Measurements from ENCODE around the gene SLC51A. TPM values are rescaled to one million over a fixed set of nuclear protein-coding genes. Genes with fewer than 3 reads are reported as not detected.

Gene SLC51A
- total and polyA plus RNA-seq, 2 donors (not counting 1 experiment from before 2014, with no cell fraction given), result not detected

- Histone ChIP-seq H3K27ac (ENCODE audit: insufficient read depth, low read length) (no peak overlapping the region), H3K27me3 (ENCODE audit: control insufficient read depth, insufficient read depth, low read length) (no peaks in the 10 kb centered on the region), H3K79me2 (ENCODE audit: control insufficient read depth, insufficient read depth, low read length) (no peaks in the 10 kb centered on the region), H3K4me2 (ENCODE audit: extremely low read depth, insufficient read depth, low read length) (peak overlapping the region; percentile 44), H2AFZ (ENCODE audit: low read length) (peak overlapping the region; percentile 46), H3K4me1 (ENCODE audit: control insufficient read depth, extremely low read depth, insufficient read depth, low read length) (no peaks in the 10 kb centered on the region), H3K4me3 (replicated peaks in 1 of 4; ENCODE audit: control extremely low read depth in 1 of 4, insufficient read depth in 1 of 4, low read depth in 3 of 4, low read length in 4 of 4) (no peak overlapping the region), H4K20me1 (ENCODE audit: control insufficient read depth, extremely low read depth, insufficient read depth, low read length) (no peaks in the 10 kb centered on the region), H3K9me3 (ENCODE audit: control insufficient read depth, insufficient read depth, low read depth, low read length) (no peaks in the 10 kb centered on the region), H3K9ac (ENCODE audit: insufficient read depth, low read length) (no peak overlapping the region), H3K36me3 (ENCODE audit: control insufficient read depth, insufficient read depth, low read length) (no peaks in the 10 kb centered on the region)
- TF ChIP-seq CTCF (conservative IDR thresholded peaks at IDR 0.05 in 1 of 2, IDR thresholded peaks at IDR 0.05 in 1 of 2; ENCODE audit: low read depth in 1 of 2, low read length in 2 of 2) (no peak), EZH2 (IDR thresholded peaks at IDR 0.05; ENCODE audit: low read length, missing control alignments) (no peak)
- no peak for DNase-seq (ENCODE audit: low read depth in 2 of 2)
Measured at GRCh38 chr3:196186651-196187573, 29.4 kb upstream of the SLC51A start.

GRCh38 chr3:196189566-196190347, 26.6 kb upstream of the SLC51A start:
- H3K79me2 ChIP-seq (ENCODE audit: control insufficient read depth, insufficient read depth, low read length), result no peaks in the 10 kb centered on the region
- no peak overlapping the region for H3K27ac ChIP-seq (ENCODE audit: insufficient read depth, low read length)
- no peaks in the 10 kb centered on the region for H3K4me1 ChIP-seq (ENCODE audit: control insufficient read depth, extremely low read depth, insufficient read depth, low read length)
- H2AFZ ChIP-seq (ENCODE audit: low read length), result no peak overlapping the region
- H3K4me2 ChIP-seq (ENCODE audit: extremely low read depth, insufficient read depth, low read length), result no peak overlapping the region
- TF ChIP-seq CTCF (conservative IDR thresholded peaks at IDR 0.05 in 1 of 2, IDR thresholded peaks at IDR 0.05 in 1 of 2; ENCODE audit: low read depth in 1 of 2, low read length in 2 of 2), result no peak
- no peak for TF ChIP-seq EZH2 (IDR thresholded peaks at IDR 0.05; ENCODE audit: low read length, missing control alignments)
- no peak for DNase-seq (ENCODE audit: low read depth in 2 of 2)
- H3K36me3 ChIP-seq (ENCODE audit: control insufficient read depth, insufficient read depth, low read length), result no peaks in the 10 kb centered on the region
- H3K9me3 ChIP-seq (ENCODE audit: control insufficient read depth, insufficient read depth, low read depth, low read length), result no peaks in the 10 kb centered on the region
- no peaks in the 10 kb centered on the region for H3K27me3 ChIP-seq (ENCODE audit: control insufficient read depth, insufficient read depth, low read length)
- H4K20me1 ChIP-seq (ENCODE audit: control insufficient read depth, extremely low read depth, insufficient read depth, low read length), result no peaks in the 10 kb centered on the region
- no peak overlapping the region for H3K4me3 ChIP-seq (replicated peaks in 1 of 4; ENCODE audit: control extremely low read depth in 1 of 4, insufficient read depth in 1 of 4, low read depth in 3 of 4, low read length in 4 of 4)
- no peak overlapping the region for H3K9ac ChIP-seq (ENCODE audit: insufficient read depth, low read length)

GRCh38 chr3:196192036-196192523, 24.3 kb upstream of the SLC51A start:
- Histone ChIP-seq H2AFZ (ENCODE audit: low read length) (no peak overlapping the region), H3K4me2 (ENCODE audit: extremely low read depth, insufficient read depth, low read length) (no peak overlapping the region), H3K27me3 (ENCODE audit: control insufficient read depth, insufficient read depth, low read length) (no peaks in the 10 kb centered on the region), H3K9me3 (ENCODE audit: control insufficient read depth, insufficient read depth, low read depth, low read length) (no peaks in the 10 kb centered on the region), H3K36me3 (ENCODE audit: control insufficient read depth, insufficient read depth, low read length) (no peaks in the 10 kb centered on the region), H4K20me1 (ENCODE audit: control insufficient read depth, extremely low read depth, insufficient read depth, low read length) (no peaks in the 10 kb centered on the region), H3K4me1 (ENCODE audit: control insufficient read depth, extremely low read depth, insufficient read depth, low read length) (no peaks in the 10 kb centered on the region), H3K27ac (ENCODE audit: insufficient read depth, low read length) (no peak overlapping the region), H3K9ac (ENCODE audit: insufficient read depth, low read length) (no peak overlapping the region), H3K79me2 (ENCODE audit: control insufficient read depth, insufficient read depth, low read length) (no peaks in the 10 kb centered on the region), H3K4me3 (replicated peaks in 1 of 4; ENCODE audit: control extremely low read depth in 1 of 4, insufficient read depth in 1 of 4, low read depth in 3 of 4, low read length in 4 of 4) (no peak overlapping the region)
- DNase-seq (ENCODE audit: low read depth in 2 of 2), result no peak
- TF ChIP-seq CTCF (conservative IDR thresholded peaks at IDR 0.05 in 1 of 2, IDR thresholded peaks at IDR 0.05 in 1 of 2; ENCODE audit: low read depth in 1 of 2, low read length in 2 of 2) (no peak), EZH2 (IDR thresholded peaks at IDR 0.05; ENCODE audit: low read length, missing control alignments) (no peak)
